ENCODE measurements around the gene MMP7.
"Not testable (repeated sequence)": the region's sequence is repeated elsewhere in the genome, so short reads cannot be mapped to it uniquely, and the experiment has no call there.

Gene MMP7

DNA sequence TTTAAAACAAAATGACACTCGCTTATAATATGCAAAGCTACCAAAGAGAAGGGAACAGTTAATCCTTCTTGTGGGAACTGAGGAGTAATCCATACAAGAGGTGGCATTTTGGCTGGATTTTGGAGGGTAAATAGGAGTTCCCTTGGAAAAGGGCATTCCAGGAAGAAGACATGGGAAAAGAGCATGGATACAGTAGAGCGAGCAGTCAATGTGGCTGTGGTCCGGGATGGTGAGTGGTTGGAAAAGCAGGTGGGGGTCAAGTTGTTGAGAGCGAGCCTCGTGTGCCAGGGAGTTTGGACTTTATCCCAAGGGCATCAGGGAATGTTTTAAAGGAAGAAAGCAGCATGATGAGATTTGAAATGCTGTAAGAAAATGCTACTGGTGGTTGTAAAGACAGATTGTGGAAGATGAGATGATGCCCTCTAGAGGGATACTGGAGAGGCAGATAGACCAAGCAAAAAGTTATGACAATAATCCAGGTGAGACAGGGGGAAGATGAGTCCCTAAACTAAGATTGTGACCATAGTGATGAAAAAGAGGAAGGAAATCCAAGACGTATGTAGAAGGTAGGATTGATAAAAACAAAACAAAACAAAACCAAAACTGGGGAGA lies 3.8 kb upstream of the MMP7 start:
- no peak for DNase-seq

DNA sequence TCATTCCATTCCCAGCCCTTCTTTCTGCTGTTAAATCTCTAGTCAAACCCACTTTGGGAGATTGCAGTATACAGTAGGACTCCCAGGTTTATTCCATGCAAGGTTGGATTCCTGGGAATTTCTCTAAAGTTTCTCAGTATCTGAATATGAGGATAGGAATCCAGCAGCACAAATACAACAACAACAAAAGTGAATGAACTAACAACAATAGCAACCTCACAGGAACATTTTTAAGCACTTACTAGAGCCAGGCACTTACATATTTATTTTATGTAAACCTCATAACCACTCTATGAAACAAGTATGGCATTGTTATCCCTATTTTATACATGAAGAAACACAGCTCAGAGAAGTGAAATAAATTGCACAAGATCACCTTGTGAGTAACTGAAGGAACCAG lies 1.9 kb downstream of the MMP7 start:
- DNase-seq: no peak

DNA sequence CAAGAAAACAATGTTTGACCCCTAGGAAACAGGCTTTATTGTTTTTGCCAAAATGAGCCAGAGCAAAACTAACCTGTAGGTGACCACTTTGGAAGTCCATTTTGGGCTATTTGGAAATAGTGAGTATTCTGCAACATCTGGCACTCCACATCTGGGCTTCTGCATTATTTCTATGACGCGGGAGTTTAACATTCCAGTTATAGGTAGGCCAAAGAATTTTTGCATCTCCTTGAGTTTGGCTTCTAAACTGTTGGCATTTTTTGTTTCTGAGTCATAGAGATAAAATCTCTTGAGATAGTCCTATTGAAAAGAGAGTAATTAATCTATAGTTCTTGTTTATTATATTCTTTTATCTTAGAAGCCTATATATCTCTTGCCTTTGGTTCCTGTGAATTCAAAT lies 2.9 kb downstream of the MMP7 start:
- DNase-seq: no peak

DNA sequence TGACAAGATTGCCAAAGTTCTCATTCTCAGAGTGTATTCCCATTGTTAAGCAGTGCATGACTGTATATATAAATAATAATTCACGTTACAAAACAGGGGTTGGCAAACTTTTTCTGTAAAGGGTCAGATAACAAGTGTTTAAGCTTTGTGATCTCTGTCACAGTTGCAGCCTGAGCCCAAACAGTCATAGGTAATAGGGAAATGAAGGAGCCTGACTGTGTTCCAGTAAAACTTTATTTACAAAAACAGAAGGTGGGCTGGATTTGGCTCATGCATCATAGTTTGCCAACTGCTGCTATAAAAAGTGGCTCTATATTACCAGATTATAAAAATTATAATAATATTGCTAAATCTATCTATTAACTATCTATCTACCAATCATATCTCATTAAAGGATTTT lies 3.5 kb downstream of the MMP7 start:
- no peak for DNase-seq

DNA sequence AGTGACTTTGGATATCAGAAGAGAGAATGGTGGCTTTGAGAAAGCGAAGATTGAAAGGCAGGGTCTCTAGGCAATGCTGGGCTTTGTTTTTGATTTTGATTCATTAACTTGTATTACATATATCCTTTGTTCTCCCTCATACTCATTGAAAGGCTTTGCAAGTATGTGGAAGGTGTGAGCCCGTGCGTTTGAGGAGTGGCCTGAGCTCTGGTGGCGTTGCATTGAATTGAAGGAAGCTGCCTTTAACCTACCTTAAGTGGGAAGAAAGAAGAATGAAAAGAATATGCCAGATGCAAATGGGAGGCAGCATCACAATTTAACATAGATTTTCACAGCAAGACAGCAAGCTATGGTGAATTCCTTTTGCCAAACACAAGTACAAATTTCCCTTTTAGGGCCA lies 6.7 kb downstream of the MMP7 start:
- DNase-seq: no peak

DNA sequence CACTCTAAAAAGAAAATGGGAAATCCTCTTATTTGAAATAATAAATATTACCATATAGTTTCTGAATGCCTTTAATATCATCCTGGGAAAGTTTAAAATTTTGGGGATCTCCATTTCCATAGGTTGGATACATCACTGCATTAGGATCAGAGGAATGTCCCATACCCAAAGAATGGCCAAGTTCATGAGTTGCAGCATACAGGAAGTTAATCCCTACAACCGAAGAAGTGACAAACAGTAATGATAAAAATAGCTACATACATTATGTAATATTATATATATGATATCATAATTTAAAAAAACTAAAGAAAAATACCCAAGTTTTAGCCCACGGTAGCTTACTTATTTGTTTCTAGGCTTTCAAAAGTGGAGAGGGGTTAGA lies 7.4 kb downstream of the MMP7 start:
- no peak for DNase-seq

DNA sequence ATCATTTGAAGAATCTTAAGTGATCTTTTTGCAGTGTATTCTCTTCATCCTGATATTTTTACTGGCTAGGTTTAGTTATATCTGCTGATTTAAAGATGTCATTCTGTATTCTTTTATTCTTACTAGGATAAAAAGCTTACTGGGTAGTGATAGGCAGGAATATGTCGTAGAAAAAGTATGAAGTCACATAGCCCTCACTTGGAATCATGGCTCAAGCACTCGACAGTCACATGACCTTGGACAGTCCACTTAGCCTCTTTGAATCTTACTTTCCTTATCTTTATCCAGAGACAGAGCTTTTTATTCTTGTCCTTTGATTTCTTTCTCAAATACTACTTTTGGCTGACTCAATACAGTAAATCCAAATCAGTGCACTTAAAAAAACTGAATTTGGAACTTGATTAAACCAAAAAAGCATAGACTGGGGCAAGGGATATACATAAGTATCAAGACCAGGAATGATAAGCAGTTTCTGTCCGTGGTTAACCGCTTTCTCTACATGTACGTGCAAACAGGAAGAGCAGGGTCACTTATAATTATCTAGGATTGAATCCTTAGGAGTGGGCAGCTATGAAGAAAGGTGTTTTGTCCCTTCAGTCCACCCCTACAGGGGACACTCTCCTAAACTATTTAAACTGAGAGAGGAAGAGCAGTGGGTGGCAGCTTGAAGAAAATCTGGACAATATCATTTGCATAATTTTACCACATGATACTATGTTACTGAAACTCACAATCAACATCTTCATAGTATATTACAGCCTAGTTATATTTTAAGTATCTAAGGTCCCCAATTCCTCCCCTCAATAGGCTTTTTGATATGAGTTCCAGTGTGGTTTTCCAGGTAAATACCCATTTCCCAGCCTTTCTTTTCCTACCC lies 8.0 kb downstream of the MMP7 start:
- no peak for DNase-seq

DNA sequence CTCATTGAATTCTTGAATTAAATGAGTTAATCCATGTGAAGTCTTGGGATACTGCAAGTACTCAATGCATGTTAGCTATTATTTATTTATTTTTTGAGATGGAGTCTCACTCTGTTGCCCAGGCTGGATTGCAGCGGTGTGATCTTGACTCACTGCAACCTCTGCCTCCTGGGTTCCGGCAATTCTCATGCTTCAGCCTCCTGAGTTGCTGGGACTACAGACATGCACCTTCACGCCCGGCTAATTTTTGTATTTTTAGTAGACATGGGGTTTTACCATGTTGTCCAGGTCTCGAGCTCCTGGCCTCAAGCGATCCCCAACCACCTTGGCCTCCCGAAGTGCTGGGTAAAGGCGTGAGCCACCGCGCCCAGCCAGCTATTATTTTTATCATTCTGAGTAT lies 9.4 kb downstream of the MMP7 start:
- no peak for DNase-seq

DNA sequence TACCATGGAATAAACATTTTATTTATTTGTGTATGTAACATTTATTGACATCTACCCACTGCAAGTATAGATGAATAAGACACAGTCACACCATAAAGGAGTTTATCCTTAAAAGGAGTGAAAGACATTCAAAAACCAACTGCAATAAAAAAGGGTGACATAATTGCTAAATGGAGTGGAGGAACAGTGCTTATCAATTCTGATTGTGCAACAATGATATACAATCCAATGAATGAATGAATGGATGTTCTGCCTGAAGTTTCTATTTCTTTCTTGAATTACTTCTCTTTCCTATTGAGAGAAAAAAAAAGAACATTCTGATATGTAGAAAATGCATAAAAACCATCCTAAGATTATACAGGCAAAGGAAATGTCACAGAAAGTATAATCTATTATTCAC lies 10.0 kb downstream of the MMP7 start:
- no peak for DNase-seq

DNA sequence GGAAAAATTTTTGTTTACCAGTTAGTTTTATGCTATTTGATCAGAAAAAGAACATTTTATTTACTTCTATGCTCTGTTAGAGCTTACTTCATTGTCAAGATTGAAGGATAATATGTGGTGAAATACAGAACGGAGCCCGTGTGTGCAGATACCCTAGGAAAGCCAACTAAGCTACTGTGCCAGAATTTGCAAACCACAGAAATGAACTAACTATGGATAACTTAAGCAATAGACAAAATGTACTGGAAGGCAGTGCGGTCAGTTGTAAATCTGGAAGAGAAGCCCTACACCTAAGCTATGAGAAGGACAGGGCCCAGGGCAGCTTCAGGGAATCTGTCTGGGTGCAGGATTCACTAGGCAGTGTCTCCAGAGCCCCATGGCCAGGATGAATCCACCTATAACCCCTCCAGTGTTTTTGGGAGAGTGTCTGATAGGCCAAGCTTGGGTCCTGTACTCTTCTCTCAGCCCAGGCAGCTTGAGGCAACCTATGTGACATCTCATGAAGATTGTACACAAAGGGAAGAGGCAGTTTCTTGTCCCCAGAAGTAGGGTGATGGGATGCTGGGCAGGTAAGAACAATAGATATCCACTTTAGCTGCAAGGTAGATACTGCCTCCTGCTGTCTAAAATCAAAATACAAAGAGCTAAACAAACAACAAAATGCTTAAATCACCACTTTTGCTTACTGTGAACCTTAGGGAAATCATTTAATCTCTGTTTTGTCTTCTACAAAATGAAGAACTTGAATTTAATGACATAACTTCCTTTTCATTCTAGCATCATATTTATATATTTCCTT lies 12.1 kb downstream of the MMP7 start:
- DNase-seq: no peak

DNA sequence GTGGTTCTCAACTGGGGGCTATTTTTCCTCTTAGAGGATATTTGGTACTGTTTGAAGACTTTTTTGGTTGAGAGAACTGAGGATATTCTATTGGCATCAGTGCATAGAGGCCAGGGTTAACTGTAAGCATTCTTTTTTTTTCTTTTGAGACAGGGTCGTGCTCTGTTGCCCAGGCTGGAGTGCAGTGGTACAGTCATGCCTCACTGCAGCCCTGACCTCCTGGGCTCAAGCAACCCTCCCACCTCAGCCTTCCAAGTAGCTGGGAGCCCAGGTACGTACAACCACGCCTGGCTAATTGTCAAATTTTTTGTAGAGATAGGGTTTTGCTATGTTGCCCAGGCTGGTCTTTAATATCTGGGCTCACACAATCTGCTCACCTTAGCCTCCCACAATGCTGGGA lies 12.9 kb downstream of the MMP7 start:
- DNase-seq: no peak

DNA sequence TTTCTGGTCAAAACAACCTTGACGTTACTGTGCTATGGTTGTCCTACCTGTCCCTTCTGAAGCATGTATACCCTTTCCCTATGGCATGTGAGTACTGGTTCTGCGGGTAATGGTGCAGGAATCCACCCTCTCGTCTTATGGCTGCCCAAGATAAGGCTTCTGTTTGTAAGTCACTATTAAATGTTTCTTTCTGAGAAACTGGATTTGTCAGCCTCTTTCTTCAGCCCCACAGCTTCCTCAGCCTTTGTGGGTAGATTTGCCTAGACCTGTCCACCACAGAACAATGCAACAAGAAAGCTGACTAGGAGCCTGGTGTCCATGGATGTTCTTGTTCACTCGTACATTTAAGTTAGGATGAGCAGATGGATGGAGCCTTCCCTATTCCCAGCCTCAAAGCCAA lies 14.4 kb downstream of the MMP7 start:
- DNase-seq: no peak

DNA sequence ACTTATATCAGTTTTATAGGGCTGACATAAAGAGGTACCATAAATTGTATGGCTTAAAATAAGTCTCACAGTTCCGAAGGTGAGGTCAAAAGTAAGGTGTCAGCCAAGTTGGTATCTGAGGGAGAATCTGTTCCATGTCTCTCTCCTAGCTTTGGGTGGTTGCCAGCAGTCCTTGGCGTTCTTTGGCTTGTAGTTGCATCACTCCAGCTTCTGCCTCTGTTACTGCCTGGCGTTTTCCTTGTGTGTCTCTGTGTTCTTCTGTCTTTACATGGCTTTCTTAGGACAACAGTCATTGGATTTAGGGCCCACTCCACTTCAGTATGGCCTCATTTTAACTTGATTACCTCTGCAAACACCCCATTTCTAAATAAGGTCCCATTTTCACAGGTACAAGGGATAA lies 16.7 kb downstream of the MMP7 start:
- no peak for DNase-seq

DNA sequence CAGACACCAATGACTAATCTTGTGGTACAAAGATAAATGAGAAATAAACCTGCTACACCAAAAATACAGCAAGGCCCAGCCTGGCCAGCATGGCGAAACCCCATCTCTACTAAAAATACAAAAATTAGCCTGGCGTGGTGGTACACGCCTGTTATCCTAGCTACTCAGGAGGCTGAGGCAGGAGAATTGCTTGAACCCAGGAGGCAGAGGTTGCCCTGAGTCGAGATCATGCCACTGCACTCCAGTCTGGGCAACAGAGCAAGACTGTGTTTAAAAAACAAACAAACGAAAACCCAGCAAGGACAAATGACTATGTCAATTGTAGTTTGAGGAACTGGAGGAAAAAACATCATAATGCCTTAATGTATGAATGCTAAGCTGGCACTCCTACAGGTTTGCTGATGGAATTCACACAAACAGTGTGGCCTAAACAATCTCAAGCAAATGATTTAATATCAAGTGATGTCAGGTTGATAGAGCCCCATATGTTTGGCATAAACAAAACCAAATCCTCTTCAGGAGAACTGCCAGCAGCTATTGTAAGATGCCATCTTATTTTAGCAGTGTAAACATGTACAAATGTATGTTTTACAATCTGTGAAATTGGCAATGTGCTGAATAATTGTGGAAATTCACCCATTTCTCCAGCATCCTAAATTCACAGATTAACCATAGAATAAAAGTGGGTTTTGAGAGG lies 20.0 kb downstream of the MMP7 start:
- DNase-seq: no peak

DNA sequence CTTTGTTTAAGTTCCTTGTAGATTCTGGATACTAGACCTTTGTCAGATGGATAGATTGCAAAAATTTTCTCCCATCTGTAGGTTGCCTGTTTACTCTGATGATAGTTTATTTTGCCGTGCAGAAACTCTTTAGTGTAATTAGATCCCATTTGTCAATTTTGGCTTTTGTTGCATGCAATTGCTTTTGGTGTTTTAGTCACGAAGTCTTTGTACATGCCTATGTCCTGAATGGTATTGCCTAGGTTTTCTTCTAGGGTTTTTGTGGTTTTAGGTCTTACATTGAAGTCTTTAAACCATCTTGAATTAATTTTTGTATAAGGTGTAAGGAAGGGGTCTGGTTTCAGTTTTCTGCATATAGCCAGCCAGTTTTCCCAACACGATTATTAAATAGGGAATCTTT lies 27.7 kb downstream of the MMP7 start:
- not testable (repeated sequence) for DNase-seq

DNA sequence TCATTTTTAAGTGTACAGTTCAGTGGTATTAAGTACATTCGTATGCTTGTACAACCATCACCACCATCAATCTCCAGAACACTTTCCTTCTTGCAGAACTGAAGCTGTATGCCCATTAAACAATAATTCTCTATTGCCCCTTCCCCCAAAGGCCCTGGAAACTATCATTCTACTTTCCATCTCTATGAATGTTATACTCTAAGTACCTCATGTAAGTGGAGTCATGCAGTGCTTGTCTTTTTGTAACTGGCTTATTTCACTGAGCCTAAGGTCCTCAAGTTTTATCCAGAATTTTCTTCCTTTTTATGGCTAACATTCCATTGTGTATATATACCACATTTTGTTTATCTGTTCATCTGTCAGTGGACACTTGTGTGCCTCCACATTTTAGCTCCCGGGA lies 29.7 kb downstream of the MMP7 start:
- DNase-seq: no peak

DNA sequence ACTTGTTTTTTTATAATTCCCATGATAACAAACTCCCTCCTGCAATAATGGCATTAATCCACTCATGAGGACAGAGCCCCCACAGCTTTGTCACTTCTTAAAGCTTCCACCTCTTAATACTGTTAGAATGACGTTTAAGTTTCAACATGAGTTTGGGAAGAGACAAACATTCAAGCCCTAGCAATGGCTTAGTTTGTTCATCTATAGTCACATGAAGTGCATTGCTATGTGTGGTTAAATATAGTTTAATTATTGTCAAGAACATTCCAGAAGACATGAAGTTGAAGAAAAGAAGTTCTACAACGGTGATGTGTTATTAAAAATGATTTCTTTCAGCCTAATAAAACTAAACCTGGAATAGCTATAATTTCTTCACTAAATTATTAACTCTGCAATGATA lies 30.6 kb downstream of the MMP7 start:
- no peak for DNase-seq

DNA sequence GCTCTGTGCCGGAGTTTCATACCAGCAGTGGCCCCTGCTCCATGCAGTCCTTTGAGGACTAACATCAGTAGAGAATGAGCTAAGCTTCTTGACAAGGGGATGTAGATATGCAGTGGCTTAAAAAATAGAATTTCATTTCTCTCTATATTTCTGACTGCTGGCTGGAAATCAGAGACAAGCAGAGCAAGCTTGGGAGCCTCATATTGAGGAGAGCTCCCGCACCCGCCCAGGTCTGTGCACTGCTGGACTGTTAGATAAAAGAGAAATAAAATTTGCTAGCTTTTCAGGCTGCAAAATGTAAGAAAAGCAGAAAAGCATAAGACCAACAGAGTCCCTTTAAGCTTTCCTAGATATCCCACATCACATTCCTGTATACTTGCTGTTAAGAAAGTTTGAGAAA lies 31.4 kb downstream of the MMP7 start:
- no peak for DNase-seq

DNA sequence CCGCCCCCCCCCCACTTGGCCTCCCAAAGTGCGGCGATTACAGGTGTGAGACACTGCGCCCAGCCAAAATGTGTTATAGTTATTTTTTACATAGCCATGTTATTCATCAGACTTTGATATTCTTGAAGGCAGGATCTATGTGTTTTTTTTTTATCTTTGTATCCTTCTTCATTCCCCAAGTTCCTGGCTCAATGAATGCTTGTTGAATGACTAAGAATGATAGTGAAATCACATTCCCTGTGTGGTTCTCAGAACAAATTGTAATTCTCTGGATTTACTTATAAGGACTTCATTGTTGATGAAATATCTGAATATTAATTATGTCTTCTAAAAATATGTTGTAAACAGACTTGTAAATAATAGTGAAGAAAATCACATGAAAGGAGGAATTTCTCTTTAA lies 33.5 kb downstream of the MMP7 start:
- no peak for DNase-seq

DNA sequence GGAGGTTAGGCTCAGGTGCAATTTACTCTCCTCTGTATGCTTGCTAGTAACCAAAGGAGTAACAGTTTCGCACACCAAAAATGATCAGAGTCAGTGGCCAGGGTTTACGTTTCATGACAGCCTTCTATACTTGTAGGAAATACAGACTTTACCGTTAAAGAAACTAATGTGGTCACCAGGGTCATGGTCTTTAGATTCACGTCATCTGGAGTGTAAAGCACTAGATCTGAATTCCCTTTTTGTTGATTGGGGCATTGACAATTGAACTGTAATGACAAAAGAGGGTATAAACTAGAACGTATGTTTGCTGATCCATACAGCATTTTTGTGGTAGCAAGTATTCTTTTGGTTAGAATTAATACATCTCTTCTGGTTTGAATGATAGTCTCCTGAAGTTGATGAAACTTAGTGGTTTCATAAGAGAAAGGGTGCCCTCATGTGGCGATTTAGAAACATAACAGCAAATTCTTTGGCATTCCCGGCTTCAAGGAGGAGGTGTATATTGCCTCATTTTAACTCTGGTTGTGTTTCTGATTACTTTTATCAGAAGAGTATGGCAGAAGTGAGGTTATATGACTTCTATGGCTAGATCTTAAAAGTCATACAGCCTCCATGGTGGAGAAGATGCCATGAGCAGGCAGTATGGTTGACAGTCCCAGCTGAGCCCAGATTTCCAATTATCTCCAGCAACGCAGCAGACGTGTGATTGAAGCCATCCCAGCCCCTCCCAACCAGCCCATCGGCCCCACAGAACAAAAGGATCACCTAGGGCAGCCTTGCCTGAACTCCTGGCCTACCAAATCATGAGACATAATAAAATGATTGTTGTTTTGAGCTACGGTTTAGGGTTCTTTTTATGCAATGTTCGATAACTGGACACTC lies 35.1 kb downstream of the MMP7 start:
- DNase-seq: no peak

DNA sequence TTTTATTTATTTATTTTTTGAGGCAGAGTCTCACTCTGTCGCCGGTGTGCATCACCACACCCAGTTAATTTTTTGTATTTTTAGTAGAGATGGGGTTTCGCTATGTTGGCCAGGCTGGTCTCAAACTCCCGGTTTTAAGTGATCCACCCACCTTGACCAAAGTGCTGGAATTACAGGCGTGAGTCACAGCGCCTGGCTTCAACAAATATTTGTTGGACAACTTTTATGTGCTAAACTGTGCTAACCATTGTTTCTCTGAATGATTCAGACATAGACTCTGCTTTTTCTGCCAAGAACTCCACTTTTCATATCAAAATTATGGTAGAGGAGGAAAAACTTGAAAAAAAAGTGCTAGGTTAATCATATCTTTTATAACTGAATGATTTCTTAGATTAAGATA lies 36.3 kb downstream of the MMP7 start:
- no peak for DNase-seq

DNA sequence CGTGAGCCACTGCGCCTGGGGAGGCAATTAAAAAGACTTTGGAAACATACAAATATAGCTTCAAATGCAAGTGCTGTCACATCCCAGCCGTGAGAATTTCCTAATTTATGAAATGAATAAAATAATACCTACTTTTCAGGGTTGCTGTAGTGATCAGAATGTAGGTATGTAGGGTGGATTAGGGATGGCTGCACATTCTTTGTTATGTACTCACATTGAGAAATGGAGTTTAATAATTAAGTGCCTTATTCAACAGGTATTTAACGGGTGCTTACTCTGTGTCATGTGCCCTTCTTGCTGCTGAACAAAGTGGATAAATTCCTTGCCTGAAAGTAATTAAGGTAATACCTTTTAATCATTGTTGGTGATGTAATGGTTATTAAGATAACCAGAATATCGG lies 37.0 kb downstream of the MMP7 start:
- no peak for DNase-seq
